Peyer's patch (tissue), 4 donors: ENCODE measurements around the gene PCDHGC4. TPM values are rescaled to one million over a fixed set of nuclear protein-coding genes. Genes with fewer than 3 reads are reported as not detected.

Source experiments
- DNase-seq, 3 donors: peaks; one replicate each; pipeline ENCODE4 v3.0.0-alpha.2; 2017 to 2019
- H3K27ac ChIP-seq, 4 donors: fragments of 200-600 bp; sonication (generic); one replicate each; pipeline ENCODE4 v1.5.1; 2016 to 2019
- H3K27me3 ChIP-seq, 2 donors: fragments of 200-600 bp; sonication (generic); one replicate each; pipeline ENCODE4 v1.5.1; 2019
- H3K36me3 ChIP-seq, 3 donors: fragments of 200-600 bp; sonication (generic); one replicate each; pipeline ENCODE4 v1.5.1; 2016 to 2019
- H3K4me1 ChIP-seq, 4 donors: fragments of 200-600 bp; sonication (generic); one replicate each; pipeline ENCODE4 v1.5.1; 2016 to 2019
- H3K4me3 ChIP-seq, 4 donors: fragments of 200-600 bp; sonication (generic); 1 replicate in 3 of 4; 2 replicates in 1 of 4; pipeline ENCODE4 v1.5.1; 2016 to 2019; ENCODE audit warnings: mild to moderate bottlenecking in 1 of 4
- H3K9me3 ChIP-seq, 4 donors: fragments of 200-600 bp; sonication (generic); one replicate each; pipeline ENCODE4 v1.5.1; 2016 to 2019; ENCODE audit warnings: mild to moderate bottlenecking in 1 of 4
- POLR2A ChIP-seq, 2 donors: fragments of 450-650 bp; IDR thresholded peaks; one replicate each; pipeline ENCODE4 v1.5.1; 2017; ENCODE audit warnings: antibody characterized with exemption in 2 of 2, mild to moderate bottlenecking in 2 of 2, moderate library complexity in 2 of 2
- total RNA-seq, 4 donors: library from RNA; depleted of rRNA; stranded (reverse); fragments of >200 nt; gene quantifications; one replicate each; pipeline ENCODE4 v1.1.0, GENCODE V29; 2016
- TF ChIP-seq, protein P1 (sequence below), 6 experiments: fragments of 450-650 bp in 4 of 6; fragments of 200-600 bp in 2 of 6; sonication (generic) in 1 of 6; IDR thresholded peaks; one replicate each; pipeline ENCODE4 v1.5.1; 2017 to 2019; ENCODE audit warnings: antibody characterized with exemption in 6 of 6, mild to moderate bottlenecking in 3 of 6, moderate library complexity in 1 of 6

Gene PCDHGC4
- 10 to 100 TPM in 1 of 4 donors, 1 to 10 TPM in 3; 1.7 to 11.3 (median 5.3) TPM for total RNA-seq

DNA sequence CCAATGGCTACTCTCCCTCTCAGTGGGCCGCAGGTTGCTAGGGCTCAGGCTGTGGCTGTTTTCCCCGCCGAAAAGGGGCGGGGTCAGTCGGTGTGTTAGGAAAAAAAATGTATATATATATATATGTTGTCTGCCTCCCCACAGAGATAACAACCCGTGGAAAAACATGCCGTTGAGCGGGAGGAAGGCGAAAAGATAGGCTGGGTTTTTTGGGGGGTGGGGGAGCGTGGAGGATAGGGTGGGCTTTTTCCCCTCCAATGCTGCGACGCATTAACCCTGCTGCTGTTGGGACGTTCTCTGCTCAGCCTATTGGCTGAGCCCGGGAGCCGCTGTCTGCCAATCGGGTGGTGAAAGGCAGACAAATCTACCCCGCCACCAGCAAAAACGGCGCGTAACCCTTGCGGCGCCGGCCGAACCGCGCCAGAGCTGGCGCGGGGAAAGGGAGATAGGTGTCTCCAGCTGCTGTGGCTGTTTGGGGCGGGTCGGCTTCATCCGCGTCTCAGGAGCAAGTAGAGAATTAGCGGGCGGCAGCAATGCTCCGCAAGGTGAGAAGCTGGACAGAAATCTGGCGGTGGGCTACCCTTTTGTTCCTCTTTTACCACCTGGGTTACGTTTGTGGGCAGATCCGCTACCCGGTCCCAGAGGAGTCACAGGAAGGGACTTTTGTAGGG is at the start of gene PCDHGC4:
TSS of gene PCDHGC4 (plus strand) at position 390 of the 671 bp plus-strand sequence. CDS start at position 534, 144 bp downstream.
- DNase-seq = no peak
- H3K4me3 ChIP-seq = peak within 1 kb of the TSS; percentile 7 to 37 (median 28)
- H3K9me3 ChIP-seq = no peaks in the 10 kb centered on the region
- no peak for TF ChIP-seq POLR2A (IDR thresholded peaks at IDR 0.05)
- TF ChIP-seq, protein P1, sequence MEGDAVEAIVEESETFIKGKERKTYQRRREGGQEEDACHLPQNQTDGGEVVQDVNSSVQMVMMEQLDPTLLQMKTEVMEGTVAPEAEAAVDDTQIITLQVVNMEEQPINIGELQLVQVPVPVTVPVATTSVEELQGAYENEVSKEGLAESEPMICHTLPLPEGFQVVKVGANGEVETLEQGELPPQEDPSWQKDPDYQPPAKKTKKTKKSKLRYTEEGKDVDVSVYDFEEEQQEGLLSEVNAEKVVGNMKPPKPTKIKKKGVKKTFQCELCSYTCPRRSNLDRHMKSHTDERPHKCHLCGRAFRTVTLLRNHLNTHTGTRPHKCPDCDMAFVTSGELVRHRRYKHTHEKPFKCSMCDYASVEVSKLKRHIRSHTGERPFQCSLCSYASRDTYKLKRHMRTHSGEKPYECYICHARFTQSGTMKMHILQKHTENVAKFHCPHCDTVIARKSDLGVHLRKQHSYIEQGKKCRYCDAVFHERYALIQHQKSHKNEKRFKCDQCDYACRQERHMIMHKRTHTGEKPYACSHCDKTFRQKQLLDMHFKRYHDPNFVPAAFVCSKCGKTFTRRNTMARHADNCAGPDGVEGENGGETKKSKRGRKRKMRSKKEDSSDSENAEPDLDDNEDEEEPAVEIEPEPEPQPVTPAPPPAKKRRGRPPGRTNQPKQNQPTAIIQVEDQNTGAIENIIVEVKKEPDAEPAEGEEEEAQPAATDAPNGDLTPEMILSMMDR (IDR thresholded peaks at IDR 0.05) = no peak
- H3K27me3 ChIP-seq = no peaks in the 10 kb centered on the region
- H3K4me1 ChIP-seq = no peaks in the 10 kb centered on the region
- no peaks in the 10 kb centered on the region for H3K36me3 ChIP-seq
- no peak within 1 kb of the TSS for H3K27ac ChIP-seq

- Histone ChIP-seq H3K27ac (no peak overlapping the region), H3K4me3 (no peak overlapping the region), H3K36me3 (no peaks in the 10 kb centered on the region), H3K9me3 (peaks cover 0 to 44% (median under 1%) of the 10 kb centered on the region in 4 donors), H3K27me3 (no peaks in the 10 kb centered on the region), H3K4me1 (no peaks in the 10 kb centered on the region)
- DNase-seq = no peak
- TF ChIP-seq, protein P1 (IDR thresholded peaks at IDR 0.05) = no peak
- no peak for TF ChIP-seq POLR2A (IDR thresholded peaks at IDR 0.05)
Observed at GRCh38 chr5:141437221-141437620, 47.6 kb upstream of the PCDHGC4 start.

DNA sequence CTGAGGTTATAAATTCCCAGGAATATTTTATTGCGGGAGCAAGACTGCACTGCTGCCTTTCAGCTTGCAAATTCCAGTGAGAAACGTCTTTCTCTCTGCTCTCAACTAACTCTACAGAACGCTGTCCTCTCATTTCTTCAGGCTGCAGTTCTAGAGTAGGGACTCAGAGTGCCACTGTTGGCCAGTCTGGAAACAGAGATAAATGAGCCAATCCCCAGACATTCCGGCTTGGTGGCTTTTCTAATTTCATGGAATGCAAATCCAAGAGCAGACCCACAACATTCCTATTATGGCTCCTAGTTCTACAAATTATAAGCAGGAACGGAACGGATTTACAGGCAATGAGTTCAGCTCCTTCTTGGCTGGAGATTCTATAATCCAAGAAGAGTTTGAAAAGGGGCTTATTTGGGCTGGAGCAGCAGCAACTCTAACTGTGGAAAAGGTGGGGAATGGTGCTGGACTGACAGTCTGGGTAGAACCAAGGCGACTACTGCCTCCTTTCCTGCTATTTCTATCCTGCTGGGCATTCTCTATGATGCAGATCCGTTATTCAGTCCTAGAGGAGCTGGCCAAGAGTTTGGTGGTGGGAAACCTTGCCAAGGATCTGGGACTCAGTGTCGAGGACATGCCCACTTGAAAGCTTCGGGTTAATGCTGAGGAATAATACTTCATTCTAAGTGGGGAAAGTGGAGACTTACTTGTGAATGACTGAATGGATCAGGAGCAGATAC is 45.3 kb upstream of the PCDHGC4 start:
- H3K9me3 ChIP-seq = peaks cover 0 to 31% (median 0%) of the 10 kb centered on the region in 4 donors
- TF ChIP-seq POLR2A (IDR thresholded peaks at IDR 0.05) = no peak
- TF ChIP-seq, protein P1 (IDR thresholded peaks at IDR 0.05) = no peak

GRCh38 chr5:141440341-141440740 is 44.5 kb upstream of the PCDHGC4 start:
- no peak for DNase-seq
- Histone ChIP-seq H3K36me3 (no peaks in the 10 kb centered on the region), H3K4me1 (no peaks in the 10 kb centered on the region), H3K27me3 (no peaks in the 10 kb centered on the region), H3K4me3 (no peak overlapping the region), H3K27ac (no peak overlapping the region), H3K9me3 (peaks cover 0 to 37% (median 0%) of the 10 kb centered on the region in 4 donors)
- no peak for TF ChIP-seq POLR2A (IDR thresholded peaks at IDR 0.05)
- TF ChIP-seq, protein P1 (IDR thresholded peaks at IDR 0.05) = no peak

More for the DNA sequence above, 45.3 kb upstream of the PCDHGC4 start:
- Histone ChIP-seq H3K4me1 (no peaks in the 10 kb centered on the region), H3K27ac (no peak overlapping the region), H3K4me3 (no peak overlapping the region), H3K36me3 (no peaks in the 10 kb centered on the region), H3K27me3 (no peaks in the 10 kb centered on the region)
- DNase-seq = no peak

- H3K27me3 ChIP-seq = no peaks in the 10 kb centered on the region
- no peak overlapping the region for H3K4me3 ChIP-seq
- H3K9me3 ChIP-seq = peaks cover 0 to 34% (median 0%) of the 10 kb centered on the region in 4 donors
- H3K4me1 ChIP-seq = no peaks in the 10 kb centered on the region
- no peaks in the 10 kb centered on the region for H3K36me3 ChIP-seq
- TF ChIP-seq POLR2A (IDR thresholded peaks at IDR 0.05) = no peak
- TF ChIP-seq, protein P1 (IDR thresholded peaks at IDR 0.05) = no peak
- no peak for DNase-seq
- no peak overlapping the region for H3K27ac ChIP-seq
Observed at GRCh38 chr5:141441571-141442170, 43.2 kb upstream of the PCDHGC4 start.
